Mesothelial cell of epicardium (in vitro differentiated cells): Measurements from ENCODE around the gene SYT1. TPM values are rescaled to one million over a fixed set of nuclear protein-coding genes. Genes with fewer than 3 reads are reported as not detected.

Experiments used
- DNase-seq, 2 experiments: peaks; one replicate each; pipeline ENCODE4 v3.0.0; 2021; ENCODE audit warnings: low spot score in 2 of 2; ENCODE audit not compliant: unreplicated experiment in 2 of 2
- H3K27ac Mint-ChIP-seq: 2 replicates; pipeline ENCODE4 v1.8.0; 2021; ENCODE audit warnings: mixed read lengths
- H3K27me3 Mint-ChIP-seq: 2 replicates; pipeline ENCODE4 v1.8.0; 2021; ENCODE audit warnings: low read depth, mixed read lengths
- H3K36me3 Mint-ChIP-seq: 2 replicates; pipeline ENCODE4 v1.8.0; 2021; ENCODE audit warnings: mixed read lengths
- H3K4me1 Mint-ChIP-seq: 2 replicates; pipeline ENCODE4 v1.8.0; 2021; ENCODE audit warnings: mixed read lengths
- H3K4me3 Mint-ChIP-seq: 2 replicates; pipeline ENCODE4 v1.8.0; 2021; ENCODE audit warnings: mild to moderate bottlenecking, moderate library complexity, mixed read lengths
- H3K9me3 Mint-ChIP-seq: 2 replicates; pipeline ENCODE4 v1.8.0; 2021; ENCODE audit warnings: mixed read lengths
- CTCF ChIP-seq: fragments of 200-600 bp; sonication (generic); IDR thresholded peaks from one replicate; pipeline ENCODE4 v1.5.0; 2021; ENCODE audit warnings: antibody characterized with exemption; ENCODE audit not compliant: unreplicated experiment
- total RNA-seq: library from RNA; stranded (reverse); gene quantifications from 3 replicates; pipeline ENCODE4 v1.2.1, GENCODE V29; 2021

Gene SYT1
- total RNA-seq, 1 donor from 2014 or later, result 13.6 TPM

- no peak for DNase-seq
- Mint-ChIP-seq H3K4me3 (no peak overlapping the region), H3K36me3 (no peaks in the 10 kb centered on the region), H3K4me1 (no peaks in the 10 kb centered on the region), H3K27ac (no peak overlapping the region), H3K27me3 (no peaks in the 10 kb centered on the region), H3K9me3 (no peaks in the 10 kb centered on the region)
- TF ChIP-seq CTCF, result no peak
Measured at GRCh38 chr12:78963439-78964227, 99.1 kb downstream of the SYT1 start.

- Mint-ChIP-seq H3K36me3 (no peaks in the 10 kb centered on the region), H3K4me1 (no peaks in the 10 kb centered on the region), H3K9me3 (no peaks in the 10 kb centered on the region), H3K4me3 (no peak overlapping the region), H3K27me3 (no peaks in the 10 kb centered on the region), H3K27ac (no peak overlapping the region)
- DNase-seq, result no peak
- TF ChIP-seq CTCF, result no peak
Measured at GRCh38 chr12:78964521-78964920, 99.9 kb downstream of the SYT1 start.

GRCh38 chr12:78966062-78966461, 101.5 kb downstream of the SYT1 start:
- no peaks in the 10 kb centered on the region for H3K4me1 Mint-ChIP-seq

GRCh38 chr12:78966926-78967325, 102.4 kb downstream of the SYT1 start:
- DNase-seq, result no peak
- H3K4me1 Mint-ChIP-seq, result no peaks in the 10 kb centered on the region
- no peaks in the 10 kb centered on the region for H3K27me3 Mint-ChIP-seq
- no peaks in the 10 kb centered on the region for H3K9me3 Mint-ChIP-seq
- no peaks in the 10 kb centered on the region for H3K36me3 Mint-ChIP-seq
- no peak overlapping the region for H3K27ac Mint-ChIP-seq
- TF ChIP-seq CTCF, result no peak
- H3K4me3 Mint-ChIP-seq, result no peak overlapping the region

More at GRCh38 chr12:78966062-78966461, 101.5 kb downstream of the SYT1 start:
- TF ChIP-seq CTCF, result no peak
- Mint-ChIP-seq H3K4me3 (no peak overlapping the region), H3K27ac (no peak overlapping the region), H3K36me3 (no peaks in the 10 kb centered on the region), H3K27me3 (no peaks in the 10 kb centered on the region), H3K9me3 (no peaks in the 10 kb centered on the region)
- DNase-seq, result no peak

GRCh38 chr12:78968226-78968625, 103.7 kb downstream of the SYT1 start:
- Mint-ChIP-seq H3K4me1 (no peaks in the 10 kb centered on the region), H3K4me3 (no peak overlapping the region), H3K27me3 (no peaks in the 10 kb centered on the region), H3K36me3 (no peaks in the 10 kb centered on the region), H3K9me3 (no peaks in the 10 kb centered on the region), H3K27ac (no peak overlapping the region)
- no peak for DNase-seq
- no peak for TF ChIP-seq CTCF

GRCh38 chr12:78970041-78970440, 105.5 kb downstream of the SYT1 start:
- no peak for DNase-seq
- no peaks in the 10 kb centered on the region for H3K27me3 Mint-ChIP-seq
- no peaks in the 10 kb centered on the region for H3K36me3 Mint-ChIP-seq
- H3K4me3 Mint-ChIP-seq, result no peak overlapping the region
- H3K9me3 Mint-ChIP-seq, result no peaks in the 10 kb centered on the region
- TF ChIP-seq CTCF, result no peak
- H3K27ac Mint-ChIP-seq, result no peak overlapping the region
- no peaks in the 10 kb centered on the region for H3K4me1 Mint-ChIP-seq
